HG03097 (cell line): ENCODE results near the gene MRPL12.

Source experiments
- ATAC-seq: cut with Tn5 transposase; IDR thresholded peaks from one replicate; pipeline ENCODE4 v1.9.1; 2021; ENCODE audit not compliant: unreplicated experiment, low FRiP score

The MRPL12 gene

DNA sequence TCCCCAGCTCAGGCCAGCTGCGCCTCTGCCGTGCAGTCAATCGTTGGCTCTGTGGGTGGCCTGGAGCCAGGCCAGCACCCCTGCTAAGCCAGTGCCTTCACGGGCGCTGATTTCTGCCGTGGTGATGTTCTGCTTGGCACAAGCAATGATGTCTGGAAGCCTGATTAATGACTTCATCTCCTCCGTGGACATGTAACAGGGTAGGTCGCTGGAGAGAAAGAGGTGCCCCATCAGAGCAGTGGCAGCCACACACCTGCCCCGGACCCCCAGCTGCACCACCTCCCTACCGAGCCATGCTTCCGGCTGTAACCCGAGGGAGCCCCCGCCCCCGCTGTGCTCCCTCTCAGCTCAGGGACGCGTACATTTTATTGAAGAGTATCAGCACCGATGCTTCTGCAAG lies 21.5 kb upstream of the MRPL12 start:
- ATAC-seq: no peak

DNA sequence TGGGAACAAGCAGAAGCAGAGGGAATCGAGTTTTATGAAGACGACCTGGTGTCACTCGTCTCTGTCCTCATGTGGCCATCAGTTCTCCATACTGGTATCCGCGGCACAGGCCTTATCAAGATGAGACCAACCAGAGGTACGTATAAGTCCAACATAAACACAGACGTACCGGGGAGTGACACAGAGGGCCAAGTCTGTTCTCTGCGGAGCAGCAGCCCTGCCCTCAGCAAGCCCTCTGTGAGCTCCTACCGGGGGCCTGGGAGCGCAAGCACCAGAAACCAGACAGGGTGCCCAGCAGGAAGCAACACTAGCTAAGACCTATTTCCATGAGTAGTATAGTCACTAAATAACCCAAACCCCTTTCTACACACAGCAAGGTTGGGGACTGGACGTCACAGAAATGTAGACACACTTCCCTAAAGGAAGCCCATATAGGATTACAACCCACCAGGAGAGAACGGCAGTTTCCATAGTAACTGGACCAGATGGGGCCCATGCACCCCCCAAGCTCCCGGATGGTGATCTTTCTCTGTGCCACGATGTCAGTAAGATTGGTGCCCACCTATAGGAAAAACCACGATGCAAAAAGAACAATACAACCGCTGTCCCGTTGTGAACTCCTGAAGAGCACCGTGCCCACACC lies 20.5 kb upstream of the MRPL12 start:
- ATAC-seq: peak; percentile 7

DNA sequence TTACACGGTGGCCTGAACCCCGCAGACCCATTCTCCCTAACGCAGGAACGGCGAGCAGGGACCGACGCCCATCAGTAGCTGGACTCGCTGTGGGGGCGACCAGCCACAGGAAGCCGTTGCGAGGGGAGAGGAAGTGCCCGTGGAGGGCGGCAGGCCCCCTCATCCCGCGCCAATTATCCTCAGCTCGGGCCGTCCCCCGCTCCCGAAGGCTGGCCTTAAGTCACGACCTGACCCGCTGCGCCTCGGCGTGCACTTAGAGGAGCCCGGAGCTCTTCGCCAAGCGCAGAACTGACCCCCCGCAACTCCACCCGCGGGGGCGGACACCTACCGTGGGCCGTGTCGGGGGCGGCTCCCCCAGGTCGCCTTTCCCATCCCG lies 20.0 kb upstream of the MRPL12 start:
- ATAC-seq: peak; percentile 9

DNA sequence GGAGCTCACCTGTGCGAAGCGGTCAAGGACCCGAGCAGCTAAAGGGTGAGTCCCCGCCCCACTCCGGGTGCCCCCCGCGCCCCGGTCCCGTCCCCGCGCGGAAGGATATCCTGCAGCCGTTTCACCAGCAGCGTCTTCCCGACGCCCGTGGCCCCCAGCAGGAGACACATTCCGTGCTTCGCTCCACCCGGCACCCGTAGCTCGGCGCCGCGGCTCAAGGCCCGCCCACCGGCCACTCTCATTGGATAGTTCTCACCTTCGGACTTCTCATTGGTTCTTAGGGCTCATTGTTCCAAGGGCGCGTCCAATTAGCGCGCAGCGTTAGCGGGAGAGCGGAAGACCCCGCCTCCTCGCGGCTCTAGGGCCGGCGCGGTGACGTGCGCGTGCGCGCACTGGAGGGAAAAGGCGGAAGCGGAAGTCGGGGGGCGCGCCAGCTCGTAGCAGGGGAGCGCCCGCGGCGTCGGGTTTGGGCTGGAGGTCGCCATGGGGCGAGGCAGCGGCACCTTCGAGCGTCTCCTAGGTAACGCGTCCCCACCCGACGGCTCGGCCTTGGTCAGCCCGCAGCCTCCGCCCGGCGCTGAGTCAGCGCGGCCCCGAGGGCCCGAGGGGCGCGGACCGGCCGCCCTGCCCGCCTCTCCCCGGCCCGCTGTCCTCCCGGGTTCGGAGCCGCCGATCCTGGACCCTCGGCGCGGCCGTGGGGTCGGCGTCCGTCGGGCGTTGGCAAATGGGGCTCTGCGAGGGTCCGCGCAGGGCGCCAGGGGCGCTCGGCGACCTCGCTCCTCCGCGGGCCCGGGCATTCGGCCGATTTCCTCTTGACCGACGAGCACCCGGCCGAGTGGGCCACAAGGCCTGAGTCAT lies 19.4 kb upstream of the MRPL12 start, which contains the start of the genes ARL16 and HGS:
TSS of gene ARL16 (minus strand) at position 214 of the 858 bp plus-strand sequence. CDS start at position 170, 44 bp downstream.
TSS of gene HGS (plus strand) at position 428 of the 858 bp plus-strand sequence. CDS start at position 484, 56 bp downstream.
- peak; percentile 85 for ATAC-seq

DNA sequence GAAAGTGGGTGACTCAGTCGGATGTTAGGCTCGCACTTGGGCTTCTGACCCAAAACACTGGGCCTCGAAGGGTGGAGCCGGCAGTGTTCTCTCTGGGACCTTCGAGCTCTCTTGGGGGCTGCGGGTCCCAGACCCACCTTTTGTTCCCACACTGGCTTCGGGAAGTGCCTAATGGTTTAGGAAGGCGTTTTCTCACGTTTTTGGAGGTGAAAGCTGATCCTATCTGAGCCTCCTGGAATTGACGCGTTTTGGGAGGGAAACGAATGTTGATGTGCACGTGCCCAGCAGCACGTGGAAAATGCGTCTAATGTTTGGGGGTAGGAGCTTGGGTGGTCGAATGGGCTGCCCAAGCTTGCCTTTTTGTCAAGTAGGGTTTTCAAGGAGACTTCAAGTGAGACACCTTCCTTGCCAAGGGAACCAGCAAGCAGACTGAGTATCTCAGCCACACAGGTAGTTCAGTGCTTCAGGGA lies 18.7 kb upstream of the MRPL12 start:
- no peak for ATAC-seq

DNA sequence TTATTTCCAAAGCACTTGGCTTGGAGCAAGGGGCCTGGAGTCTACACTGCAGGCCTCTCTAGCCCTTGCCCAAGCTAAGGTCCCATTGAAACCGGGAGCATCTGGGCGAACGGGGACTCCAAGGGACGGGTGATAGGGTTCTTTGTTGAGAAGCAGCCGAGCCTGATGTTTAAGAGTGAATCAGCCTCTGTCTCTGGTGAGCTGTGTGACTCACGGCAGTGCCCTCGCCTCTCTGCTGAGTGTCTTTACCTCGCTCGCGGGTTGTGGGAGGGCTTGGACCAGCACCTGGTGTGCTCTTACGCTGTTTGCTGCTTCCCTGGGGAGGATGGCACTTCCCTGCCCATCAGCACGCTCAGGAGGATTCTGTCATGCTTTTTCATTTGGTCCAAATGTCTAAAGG lies 18.1 kb upstream of the MRPL12 start:
- no peak for ATAC-seq

GRCh38 chr17:81686614-81687013 lies 16.6 kb upstream of the MRPL12 start:
- no peak for ATAC-seq

DNA sequence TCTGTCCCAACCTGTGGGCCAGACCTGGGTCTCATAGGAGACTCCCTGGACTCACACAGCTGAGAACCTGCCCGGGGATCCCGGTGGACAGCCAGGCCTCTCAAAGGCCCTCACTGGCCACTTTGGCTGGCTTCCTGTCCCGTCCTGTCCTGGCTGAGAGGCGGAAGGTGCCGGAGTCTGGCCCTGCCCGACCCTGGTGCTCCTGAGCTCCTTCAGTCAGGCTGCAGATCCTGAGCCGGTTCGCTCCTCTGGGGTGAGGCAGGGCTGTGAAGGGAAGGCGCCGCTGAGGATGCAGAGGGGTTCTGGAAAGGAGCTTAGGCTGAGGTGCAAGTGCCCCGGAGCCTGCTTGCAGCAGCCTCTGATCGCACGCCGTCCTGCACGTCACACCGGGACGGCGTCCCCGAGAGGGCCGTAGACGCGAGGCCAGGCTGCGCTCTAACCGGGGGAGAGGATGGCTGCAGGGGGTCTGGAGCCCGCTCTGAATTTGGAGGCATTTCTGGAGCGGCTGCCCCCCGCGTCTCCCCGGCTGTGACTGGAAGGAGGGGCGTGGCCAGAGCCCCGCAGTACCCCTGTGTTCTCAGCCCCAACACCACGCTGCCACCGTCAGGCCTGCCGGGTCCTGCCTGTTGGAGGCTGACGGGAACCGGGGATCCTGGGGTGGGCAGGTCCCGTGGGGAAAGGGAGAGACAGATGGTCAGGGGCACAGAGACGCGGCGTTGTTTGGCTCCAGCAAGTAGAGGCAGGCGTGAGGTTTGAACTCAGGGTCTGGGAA lies 15.2 kb upstream of the MRPL12 start:
- ATAC-seq: no peak

DNA sequence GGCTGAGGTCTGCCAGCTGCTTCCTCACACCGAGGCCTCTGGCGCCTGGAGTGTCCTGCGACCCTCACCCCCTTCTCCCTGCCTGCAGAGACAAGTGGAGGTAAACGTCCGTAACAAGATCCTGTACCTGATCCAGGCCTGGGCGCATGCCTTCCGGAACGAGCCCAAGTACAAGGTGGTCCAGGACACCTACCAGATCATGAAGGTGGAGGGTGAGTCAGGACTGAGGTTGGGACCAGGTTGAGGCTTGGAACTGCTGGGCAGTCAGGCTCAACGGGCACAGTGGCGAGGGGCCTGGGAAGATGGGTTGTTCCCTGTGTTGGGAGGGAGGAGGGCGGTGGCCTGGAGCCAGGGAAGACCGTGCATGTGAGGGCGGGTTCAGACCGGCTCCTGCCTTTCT lies 14.6 kb upstream of the MRPL12 start:
- ATAC-seq: no peak

DNA sequence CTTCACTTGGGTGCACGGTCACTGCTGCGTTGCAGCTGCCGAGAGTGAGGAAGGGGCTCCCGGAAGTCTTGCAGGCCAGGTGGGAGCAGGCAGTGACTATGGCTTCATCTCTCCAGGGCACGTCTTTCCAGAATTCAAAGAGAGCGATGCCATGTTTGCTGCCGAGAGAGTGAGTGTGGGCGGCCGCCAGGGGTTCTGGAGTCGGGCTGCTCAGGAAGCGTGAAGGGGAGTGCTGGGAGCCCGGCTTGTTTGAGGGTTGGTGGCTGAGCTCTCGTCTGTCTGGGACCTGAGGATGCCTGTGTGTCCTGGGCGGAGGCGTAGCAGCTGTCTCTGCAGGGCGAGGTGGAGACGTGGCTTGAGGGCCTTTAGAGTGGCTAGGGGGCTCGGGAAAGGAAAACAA lies 13.1 kb upstream of the MRPL12 start:
- no peak for ATAC-seq

DNA sequence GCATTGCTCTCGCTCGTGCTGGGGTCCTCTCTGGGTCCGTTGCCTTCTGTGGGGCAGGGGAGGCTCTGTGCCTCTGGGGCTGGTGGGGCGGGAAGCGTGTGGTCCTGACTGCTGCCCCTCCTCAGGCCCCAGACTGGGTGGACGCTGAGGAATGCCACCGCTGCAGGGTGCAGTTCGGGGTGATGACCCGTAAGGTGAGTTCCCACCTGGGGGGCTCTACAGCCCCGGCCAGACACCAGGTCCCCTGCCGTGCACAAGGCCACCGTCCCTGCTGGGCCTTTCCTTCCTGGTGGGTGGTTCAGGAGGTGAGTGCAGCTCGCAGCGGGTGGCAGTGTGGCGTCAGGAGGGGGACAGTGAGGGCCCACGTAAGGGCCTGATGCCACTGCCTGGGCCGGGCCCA lies 12.6 kb upstream of the MRPL12 start:
- no peak for ATAC-seq

DNA sequence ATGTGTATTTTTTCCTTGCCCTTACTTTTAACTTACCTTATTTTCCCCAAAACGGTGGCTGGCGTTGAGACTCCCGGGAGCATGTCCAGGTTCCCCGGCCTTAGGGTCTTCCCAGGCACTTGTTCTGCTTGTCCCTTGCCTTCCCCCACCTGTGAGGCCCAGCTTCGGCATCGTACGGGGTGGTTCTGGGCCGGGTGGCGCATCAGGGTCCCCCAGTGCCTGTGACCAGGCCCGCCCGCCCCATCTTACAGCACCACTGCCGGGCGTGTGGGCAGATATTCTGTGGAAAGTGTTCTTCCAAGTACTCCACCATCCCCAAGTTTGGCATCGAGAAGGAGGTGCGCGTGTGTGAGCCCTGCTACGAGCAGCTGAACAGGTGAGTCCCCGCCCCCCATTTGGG lies 12.0 kb upstream of the MRPL12 start:
- no peak for ATAC-seq

- no peak for ATAC-seq
Measured at GRCh38 chr17:81691608-81692007, 11.6 kb upstream of the MRPL12 start.

GRCh38 chr17:81693509-81694210 lies 9.5 kb upstream of the MRPL12 start:
- ATAC-seq: no peak

- no peak for ATAC-seq
Measured at GRCh38 chr17:81694810-81695209, 8.4 kb upstream of the MRPL12 start.

- ATAC-seq: no peak
Measured at GRCh38 chr17:81695211-81695610, 8.0 kb upstream of the MRPL12 start.

DNA sequence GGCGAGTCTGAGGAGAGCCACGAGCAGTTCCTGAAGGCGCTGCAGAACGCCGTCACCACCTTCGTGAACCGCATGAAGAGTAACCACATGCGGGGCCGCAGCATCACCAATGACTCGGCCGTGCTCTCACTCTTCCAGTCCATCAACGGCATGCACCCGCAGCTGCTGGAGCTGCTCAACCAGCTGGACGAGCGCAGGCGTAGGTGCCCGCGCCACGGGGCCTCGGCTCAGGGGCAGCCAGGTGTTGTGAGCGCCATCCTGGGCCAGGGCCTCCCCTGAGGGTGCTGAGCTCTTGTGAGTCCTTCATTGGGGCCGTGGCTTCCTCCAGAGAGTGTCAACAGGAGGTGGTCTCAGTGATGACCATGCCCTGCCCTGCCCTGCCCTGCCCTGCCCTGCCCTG lies 7.4 kb upstream of the MRPL12 start:
- no peak for ATAC-seq

DNA sequence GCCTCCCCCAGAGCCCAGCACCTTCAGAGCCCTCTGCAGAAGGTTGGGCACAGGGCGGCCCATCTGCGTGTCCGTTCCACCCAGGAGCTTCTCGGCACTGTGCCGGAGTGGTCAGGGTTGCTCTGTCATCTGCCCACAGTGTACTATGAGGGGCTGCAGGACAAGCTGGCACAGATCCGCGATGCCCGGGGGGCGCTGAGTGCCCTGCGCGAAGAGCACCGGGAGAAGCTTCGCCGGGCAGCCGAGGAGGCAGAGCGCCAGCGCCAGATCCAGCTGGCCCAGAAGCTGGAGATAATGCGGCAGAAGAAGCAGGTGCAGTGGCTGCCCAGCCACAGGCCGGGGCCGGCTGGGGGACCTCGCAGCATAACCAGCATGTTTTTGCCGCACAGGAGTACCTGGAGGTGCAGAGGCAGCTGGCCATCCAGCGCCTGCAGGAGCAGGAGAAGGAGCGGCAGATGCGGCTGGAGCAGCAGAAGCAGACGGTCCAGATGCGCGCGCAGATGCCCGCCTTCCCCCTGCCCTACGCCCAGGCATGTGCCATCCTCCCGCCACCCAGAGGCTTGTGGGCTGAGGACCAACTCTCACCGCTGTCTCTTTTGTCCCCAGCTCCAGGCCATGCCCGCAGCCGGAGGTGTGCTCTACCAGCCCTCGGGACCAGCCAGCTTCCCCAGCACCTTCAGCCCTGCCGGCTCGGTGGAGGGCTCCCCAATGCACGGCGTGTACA lies 6.8 kb upstream of the MRPL12 start:
- no peak for ATAC-seq

DNA sequence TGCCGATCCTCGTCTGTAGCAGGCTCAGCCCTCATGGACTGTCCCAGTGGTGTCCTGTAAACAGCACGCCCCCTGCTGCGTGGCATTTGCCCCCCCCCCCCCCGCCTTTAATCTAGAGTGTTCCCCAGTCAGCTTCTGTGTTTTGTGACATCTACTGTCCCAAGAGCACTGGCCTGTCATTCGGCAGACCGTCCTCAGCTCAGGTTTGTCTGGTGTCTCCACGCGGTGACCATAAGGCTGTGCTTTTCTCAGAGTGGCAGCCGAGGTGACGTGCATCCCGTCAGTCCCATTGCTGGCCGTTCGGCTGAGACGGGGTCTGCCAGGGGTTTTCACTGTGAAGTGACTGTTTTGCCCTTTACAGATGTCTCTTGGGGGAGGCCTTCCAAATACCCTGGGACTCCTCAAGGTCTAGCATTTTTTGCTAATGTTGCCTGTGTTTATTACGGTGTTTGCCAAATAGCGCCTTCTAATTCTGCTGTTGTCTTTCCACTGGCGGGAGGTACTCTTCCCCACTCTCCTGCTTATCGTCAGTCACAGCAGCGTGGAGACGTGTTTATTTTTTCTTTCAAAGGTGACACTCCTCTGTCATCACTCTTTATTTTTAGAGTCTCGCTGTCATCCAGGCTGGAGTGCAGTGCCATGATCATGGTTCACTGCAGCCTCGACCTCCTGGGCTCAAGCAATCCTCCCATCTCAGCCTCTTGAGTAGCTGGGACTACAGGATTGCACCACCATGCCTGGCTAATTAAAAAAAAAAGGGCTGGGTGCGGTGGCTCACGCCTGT lies 5.7 kb upstream of the MRPL12 start:
- no peak for ATAC-seq
